K562 (cell line): ENCODE results near the gene GLG1. TPM values are rescaled to one million over a fixed set of nuclear protein-coding genes. Genes with fewer than 3 reads are reported as not detected.
A peak's percentile ranks its signal among the peaks of the same experiment; 100 is the strongest.

ENCODE experiments used
- ATAC-seq: fragments of 200-7000 bp; cut with Tn5 transposase; 3 replicates; pipeline ENCODE4 v1.9.1; 2020; ENCODE audit warnings: moderate library complexity
- BruUV-seq: library from RNA; stranded (reverse); fragments of 400-500 nt; replicated peaks from 2 replicates; lab custom pipeline; 2021; lab: Mats Ljungman, UMichigan
- CTCF ChIA-PET: fragments of 300-600 bp; formaldehyde crosslinking; extraction: SDS; loops from one replicate; lab custom pipeline; 2021; ENCODE audit warnings: low intra/inter-chr PET ratio; lab: Yijun Ruan, JAX
- POLR2A ChIA-PET: fragments of 300-600, 350-650 bp; sonication (Branson Sonifier 250); formaldehyde crosslinking; extraction: SDS; loops from one replicate; lab custom pipeline; 2021; ENCODE audit warnings: antibody characterized with exemption, inconsistent platforms; lab: Yijun Ruan, JAX
- DNase-seq, 4 experiments: peaks; one replicate each; pipeline versions ENCODE4 v3.0.0 to v3.0.0-alpha.2; 2011 to 2018; ENCODE audit warnings: low spot score in 3 of 4, mixed read lengths in 3 of 4; ENCODE audit errors: extremely low read depth in 1 of 4
- FAIRE-seq: peaks from 2 replicates; lab custom pipeline; 2011; peaks lifted over from hg19 to GRCh38; lab: Jason Lieb, UNC
- H2AFZ ChIP-seq: 2 replicates; pipeline ENCODE4 v1.6.0; 2011; ENCODE audit warnings: low read depth, low read length, control low read depth, inconsistent platforms
- H3K27ac ChIP-seq: fragments of 200-600 bp; 3 replicates; pipeline ENCODE4 v1.8.0; 2011; ENCODE audit warnings: low read depth, mild to moderate bottlenecking, control low read depth, inconsistent platforms, low read length, moderate library complexity, mixed read lengths; ENCODE audit errors: extremely low read depth
- H3K27me3 ChIP-seq, 2 experiments: fragments of 300-600 bp in 1 of 2; 2 replicates in 1 of 2; 3 replicates in 1 of 2; pipeline versions ENCODE4 v1.6.0 to v1.8.0; 2011; ENCODE audit warnings: inconsistent platforms in 2 of 2, low read length in 2 of 2, mild to moderate bottlenecking in 1 of 2, mixed read lengths in 1 of 2, moderate library complexity in 1 of 2; ENCODE audit not compliant: control insufficient read depth in 2 of 2, insufficient read depth in 2 of 2
- H3K36me3 ChIP-seq: fragments of 300-600 bp; 3 replicates; pipeline ENCODE4 v1.8.0; 2011; ENCODE audit warnings: mild to moderate bottlenecking, low read length, inconsistent platforms; ENCODE audit not compliant: control insufficient read depth, insufficient read depth
- H3K4me1 ChIP-seq, 2 experiments: fragments of 200-600 bp in 1 of 2; replicated peaks in 1 of 2; 2 replicates in 1 of 2; 3 replicates in 1 of 2; pipeline versions ENCODE4 v1.5.1 to v1.8.0; 2011; ENCODE audit warnings: inconsistent platforms in 2 of 2, low read length in 2 of 2, mild to moderate bottlenecking in 1 of 2, mixed read lengths in 1 of 2, moderate library complexity in 1 of 2; ENCODE audit not compliant: control insufficient read depth in 2 of 2, insufficient read depth in 2 of 2
- H3K4me2 ChIP-seq: 2 replicates; pipeline ENCODE4 v1.6.1; 2011; ENCODE audit warnings: low read length, control low read depth, inconsistent platforms, mixed read lengths; ENCODE audit not compliant: insufficient read depth
- H3K4me3 ChIP-seq: fragments of 200-600 bp; sonication (generic), shearing (Covaris generic); 2 replicates; pipeline ENCODE4 v1.5.1; 2016; ENCODE audit warnings: control low read depth, inconsistent platforms
- H3K79me2 ChIP-seq: fragments of 200-600 bp; 3 replicates; pipeline ENCODE4 v1.8.0; 2011; ENCODE audit warnings: low read length, inconsistent platforms; ENCODE audit not compliant: control insufficient read depth, insufficient read depth
- H3K9ac ChIP-seq, 2 experiments: 2 replicates each; pipeline versions ENCODE4 v1.6.0 to v1.6.1; 2011; ENCODE audit warnings: low read depth in 2 of 2, low read length in 2 of 2, control low read depth in 1 of 2, inconsistent platforms in 1 of 2, mild to moderate bottlenecking in 1 of 2, mixed read lengths in 1 of 2; ENCODE audit not compliant: insufficient read depth in 1 of 2
- H3K9me1 ChIP-seq: one replicate; pipeline ENCODE4 v1.6.0; 2011; ENCODE audit warnings: inconsistent platforms, mild to moderate bottlenecking, low read length, moderate library complexity; ENCODE audit not compliant: control insufficient read depth, insufficient read depth
- H3K9me3 ChIP-seq: replicated peaks from 2 replicates; pipeline ENCODE4 v1.5.1; 2011; ENCODE audit warnings: low read depth, low read length, inconsistent platforms; ENCODE audit not compliant: control insufficient read depth, insufficient read depth
- H4K20me1 ChIP-seq: replicated peaks from 2 replicates; pipeline ENCODE4 v1.6.1; 2011; ENCODE audit warnings: low read length, inconsistent platforms, mixed read lengths; ENCODE audit not compliant: control insufficient read depth, insufficient read depth
- GATAD2B ChIP-seq: fragments of 450-650 bp; IDR thresholded peaks from 2 replicates; pipeline ENCODE4 v1.6.1; 2017; ENCODE audit warnings: mild to moderate bottlenecking, borderline replicate concordance
- HMBOX1 ChIP-seq: sonication (generic); IDR thresholded peaks from 2 replicates; pipeline ENCODE4 v1.6.1; 2016
- MTA1 ChIP-seq: fragments of 450-650 bp; IDR thresholded peaks from 2 replicates; pipeline ENCODE4 v1.6.1; 2017; ENCODE audit warnings: borderline replicate concordance
- NFIX ChIP-seq: fragments of 250-450 bp; sonication (Bioruptor Pico); IDR thresholded peaks from 2 replicates; pipeline ENCODE4 v1.4.0; 2020; ENCODE audit warnings: low read depth, mild to moderate bottlenecking, moderate library complexity
- NFYB ChIP-seq: IDR thresholded peaks from 2 replicates; pipeline ENCODE4 v1.6.1; 2011; ENCODE audit warnings: mild to moderate bottlenecking, moderate library complexity; ENCODE audit not compliant: insufficient read length; ENCODE audit errors: extremely low read depth
- PKNOX1 ChIP-seq: fragments of 450-650 bp; IDR thresholded peaks from 2 replicates; pipeline ENCODE4 v1.6.1; 2016
- SMARCA5 ChIP-seq: fragments of 450-650 bp; IDR thresholded peaks from 2 replicates; pipeline ENCODE4 v1.6.1; 2016
- SRF ChIP-seq, 2 experiments: fragments of 250-450, 450-650 bp in 1 of 2; sonication (Bioruptor Pico) in 1 of 2; sonication (generic) in 1 of 2; formaldehyde crosslinking; IDR thresholded peaks; 2 replicates each; pipeline versions ENCODE4 v1.5.0 to v1.5.1; 2020 to 2022; ENCODE audit warnings: mild to moderate bottlenecking in 1 of 2, missing genetic modification reagents in 1 of 2
- SRSF3 ChIP-seq: fragments of 200-400 bp; formaldehyde crosslinking; IDR thresholded peaks from 2 replicates; pipeline ENCODE4 v1.6.1; 2016; ENCODE audit warnings: mild to moderate bottlenecking, low read length, moderate library complexity; ENCODE audit not compliant: insufficient read depth
- ZNF263 ChIP-seq: sonication (generic); formaldehyde crosslinking; IDR thresholded peaks from 2 replicates; pipeline ENCODE4 v1.8.0; 2022; ENCODE audit warnings: mild to moderate bottlenecking, missing genetic modification reagents, borderline replicate concordance
- ZNF436 ChIP-seq: fragments of 250-450, 450-650 bp; sonication (Bioruptor Pico); formaldehyde crosslinking; IDR thresholded peaks from 2 replicates; pipeline ENCODE4 v1.7.0; 2020; ENCODE audit warnings: mild to moderate bottlenecking
- ZNF551 ChIP-seq: fragments of 250-450 bp; sonication (Bioruptor Pico); IDR thresholded peaks from 2 replicates; pipeline ENCODE4 v1.5.0; 2021; ENCODE audit warnings: mild to moderate bottlenecking, moderate library complexity
- WGBS: fragments of 100-300 bp; shearing (Covaris generic); methylation state at CpG from one replicate; pipeline ENCODE4 v1.1.6; 2016; ENCODE audit warnings: low coverage, mixed read lengths; ENCODE audit not compliant: insufficient coverage; ENCODE audit errors: missing lambda C conversion rate; 5-methylcytosine and 5-hydroxymethylcytosine counted together
- in situ Hi-C: fragments of 300-500 bp; cut with MboI; formaldehyde crosslinking; loops from 4 replicates; pipeline ENCODE4 v1.15.0; 2018; ENCODE audit warnings: inconsistent platforms, mixed read lengths
- intact Hi-C: fragments of 100-400 bp; cut with micrococcal nuclease; formaldehyde crosslinking; loops from 2 replicates; pipeline ENCODE4 v1.14.2; 2022
- polyA plus RNA-seq, 8 experiments: library from polyadenylated mRNA; depleted of rRNA in 4 of 8; stranded (reverse) in 5 of 8; unstranded in 3 of 8; fragments of >200 nt; fragmentation: Nextera tagmentation in 2 of 8; fragmentation: Illumina TruSeq in 1 of 8; extraction: Ambion mirVana in 2 of 8; extraction: Trizol in 1 of 8; gene quantifications; 2 replicates each; pipeline versions ENCODE4 v1.2.1 to v1.2.3, GENCODE V29; 2011 to 2014; ENCODE audit warnings: inconsistent platforms in 1 of 8, missing spikeins in 1 of 8
- total RNA-seq, 7 experiments: library from RNA; depleted of rRNA in 6 of 7; stranded (reverse); fragments of >200 nt in 6 of 7; fragmentation: Illumina TruSeq in 2 of 7; extraction: Trizol in 2 of 7; gene quantifications; 2 replicates each; pipeline versions ENCODE4 v1.2.1 to v1.2.3, GENCODE V29; 2011 to 2021; ENCODE audit warnings: low replicate concordance in 1 of 7
- TF ChIP-seq, protein P1 (sequence below): fragments of 450-650 bp; formaldehyde crosslinking; IDR thresholded peaks from 2 replicates; pipeline ENCODE4 v1.4.0; 2020; ENCODE audit warnings: mild to moderate bottlenecking, mixed read lengths
- TF ChIP-seq, protein P2 (sequence below), 2 experiments: IDR thresholded peaks in 1 of 2; conservative IDR thresholded peaks in 1 of 2; 2 replicates each; pipeline ENCODE4 v1.6.1; 2016; ENCODE audit warnings: low read depth in 2 of 2, mild to moderate bottlenecking in 1 of 2, missing compliant biosample characterization in 1 of 2, missing genetic modification characterization in 1 of 2, moderate library complexity in 1 of 2

Gene GLG1
- total and polyA plus RNA-seq, 9 of the 15 experiments (the other 6 are each of a cell fraction or from before 2014, with no cell fraction given) = 6.2 to 36.0 (median 23.6) TPM

DNA sequence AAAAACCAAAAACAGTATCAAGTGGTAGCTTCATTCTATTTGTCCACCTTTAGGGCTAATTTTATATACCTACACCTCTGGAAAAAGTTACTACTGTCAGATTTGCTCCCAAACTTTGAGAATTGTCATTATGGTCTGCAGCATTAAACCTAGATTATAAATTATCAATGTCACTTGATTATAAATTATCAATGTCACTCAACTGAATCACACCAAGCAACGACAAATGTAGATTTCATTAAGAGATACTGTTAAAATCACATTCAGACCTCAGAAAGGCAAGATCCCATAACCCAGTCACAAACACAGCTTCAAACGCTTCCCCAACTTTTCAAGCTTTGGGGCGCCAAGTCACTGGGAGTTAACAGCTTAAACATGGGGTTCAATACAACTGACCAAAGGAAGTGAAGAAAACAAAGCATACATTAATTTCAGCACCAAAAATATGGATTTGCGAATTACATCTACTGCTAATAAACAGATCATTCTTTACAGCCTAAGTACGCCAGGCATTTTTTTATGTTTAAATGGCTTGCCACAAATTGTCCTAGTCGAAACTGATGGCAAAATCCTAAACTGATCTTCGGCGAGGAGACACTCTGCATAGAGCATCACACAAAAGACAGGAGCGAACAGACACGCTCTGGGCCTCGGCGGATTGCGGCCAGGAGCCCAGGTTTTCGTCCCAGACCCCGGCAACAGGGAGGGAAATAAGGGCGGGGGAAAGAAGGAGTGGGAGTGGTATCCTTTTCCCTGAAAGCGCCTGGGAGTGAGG, 981 bp downstream of the GLG1 start:
- 1% methylated on average over 16 of the region's 17 CpGs for WGBS
- Histone ChIP-seq H3K27ac (peak overlapping the region; percentile 93), H3K36me3 (no peaks in the 10 kb centered on the region), H3K9me1 (no peaks in the 10 kb centered on the region), H3K4me3 (peak overlapping the region; percentile 99), H3K9me3 (no peaks in the 10 kb centered on the region), H3K27me3 (no peaks in the 10 kb centered on the region), H3K79me2 (peaks cover 59% of the 10 kb centered on the region), H3K4me1 (peaks cover 10 to 22% of the 10 kb centered on the region in 2 experiments), H3K4me2 (peak overlapping the region; percentile 90), H4K20me1 (0 out of 2 replicates have a peak, but pooled peaks cover 4% of the 10 kb centered on the region), H3K9ac (peak overlapping the region; percentile 85 to 98), H2AFZ (peak overlapping the region; percentile 97)
- ATAC-seq (peak; percentile 44), FAIRE-seq (peak; percentile 51), DNase-seq (peak in 1 of 4 experiments; percentile 44)
- CTCF ChIA-PET = no interaction called here
- intact Hi-C loops = no loop called here
- BruUV-seq = TSS peak; percentile 55
- POLR2A ChIA-PET = interaction anchor here (0.6 to 2.6 kb wide), 8 partner anchors 11 to 309 kb away, joined by 3 to 22 read pairs (median 4); partner anchors contain the start of gene PSMD7
- in situ Hi-C loops = no loop called here
- TF ChIP-seq, protein P1, sequence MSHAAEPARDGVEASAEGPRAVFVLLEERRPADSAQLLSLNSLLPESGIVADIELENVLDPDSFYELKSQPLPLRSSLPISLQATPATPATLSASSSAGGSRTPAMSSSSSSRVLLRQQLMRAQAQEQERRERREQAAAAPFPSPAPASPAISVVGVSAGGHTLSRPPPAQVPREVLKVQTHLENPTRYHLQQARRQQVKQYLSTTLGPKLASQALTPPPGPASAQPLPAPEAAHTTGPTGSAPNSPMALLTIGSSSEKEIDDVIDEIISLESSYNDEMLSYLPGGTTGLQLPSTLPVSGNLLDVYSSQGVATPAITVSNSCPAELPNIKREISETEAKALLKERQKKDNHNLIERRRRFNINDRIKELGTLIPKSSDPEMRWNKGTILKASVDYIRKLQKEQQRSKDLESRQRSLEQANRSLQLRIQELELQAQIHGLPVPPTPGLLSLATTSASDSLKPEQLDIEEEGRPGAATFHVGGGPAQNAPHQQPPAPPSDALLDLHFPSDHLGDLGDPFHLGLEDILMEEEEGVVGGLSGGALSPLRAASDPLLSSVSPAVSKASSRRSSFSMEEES = no peak
- TF ChIP-seq SMARCA5 (no peak), ZNF436 (CRISPR knock-in tag) (0 out of 2 replicates have a peak, but pooled peaks have one; percentile 21), ZNF263 (CRISPR knock-in tag) (no peak), NFYB (no peak), PKNOX1 (peak; percentile 54; the same call in 1 of the 2 replicates), SRSF3 (no peak), ZNF551 (no peak), SRF (CRISPR knock-in tag; IDR thresholded peaks at IDR 0.05) (0 out of 4 replicates have a peak, but pooled peaks of 1 of the 2 experiments have one; percentile 14), GATAD2B (0 out of 2 replicates have a peak, but pooled peaks have one; percentile 29), HMBOX1 (0 out of 2 replicates have a peak, but pooled peaks have one; percentile 7), MTA1 (no peak), NFIX (CRISPR knock-in tag) (no peak)
- TF ChIP-seq, protein P2, sequence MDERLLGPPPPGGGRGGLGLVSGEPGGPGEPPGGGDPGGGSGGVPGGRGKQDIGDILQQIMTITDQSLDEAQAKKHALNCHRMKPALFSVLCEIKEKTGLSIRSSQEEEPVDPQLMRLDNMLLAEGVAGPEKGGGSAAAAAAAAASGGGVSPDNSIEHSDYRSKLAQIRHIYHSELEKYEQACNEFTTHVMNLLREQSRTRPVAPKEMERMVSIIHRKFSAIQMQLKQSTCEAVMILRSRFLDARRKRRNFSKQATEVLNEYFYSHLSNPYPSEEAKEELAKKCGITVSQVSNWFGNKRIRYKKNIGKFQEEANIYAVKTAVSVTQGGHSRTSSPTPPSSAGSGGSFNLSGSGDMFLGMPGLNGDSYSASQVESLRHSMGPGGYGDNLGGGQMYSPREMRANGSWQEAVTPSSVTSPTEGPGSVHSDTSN (CRISPR knock-in tag; IDR thresholded peaks at IDR 0.05; ENCODE audit: low read depth) = no peak
- TF ChIP-seq, protein P2 (tag; conservative IDR thresholded peaks at IDR 0.05; ENCODE audit: low read depth) = peak; percentile 35; the same call in 1 of the 2 replicates
